GM18507 (cell line): Measurements from ENCODE around the gene ZNF821.

ENCODE experiments used
- DNase-seq: peaks from one replicate; pipeline ENCODE4 v3.0.0; 2011; ENCODE audit warnings: low read depth; ENCODE audit not compliant: insufficient read length; ENCODE audit errors: extremely low spot score
- FAIRE-seq: peaks from 2 replicates; lab custom pipeline; 2011; peaks lifted over from hg19 to GRCh38; lab: Jason Lieb, UNC

The ZNF821 gene

GRCh38 chr16:71904239-71904638, 20.3 kb upstream of the ZNF821 start:
- DNase-seq (no peak), FAIRE-seq (no peak)

DNA sequence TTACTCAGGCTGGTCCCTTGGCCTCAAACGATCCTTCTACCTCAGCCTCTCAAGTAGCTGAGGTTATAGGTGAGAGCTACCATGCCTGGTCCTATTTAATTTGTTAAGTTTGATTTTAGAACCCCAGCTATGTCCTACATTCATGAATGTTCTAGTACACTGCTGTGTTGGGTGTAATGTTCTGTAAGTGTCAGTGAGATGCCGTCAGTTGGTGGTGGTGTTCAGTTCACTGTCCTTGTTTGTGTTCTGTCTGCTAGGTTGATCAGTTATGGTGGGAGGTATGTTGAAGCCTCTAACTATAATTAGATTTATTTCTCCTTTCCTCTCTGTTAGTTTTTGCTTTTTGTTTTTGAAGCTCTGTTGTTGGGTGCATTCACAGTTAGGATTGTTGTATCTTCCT, 19.6 kb upstream of the ZNF821 start:
- DNase-seq (no peak), FAIRE-seq (no peak)

DNA sequence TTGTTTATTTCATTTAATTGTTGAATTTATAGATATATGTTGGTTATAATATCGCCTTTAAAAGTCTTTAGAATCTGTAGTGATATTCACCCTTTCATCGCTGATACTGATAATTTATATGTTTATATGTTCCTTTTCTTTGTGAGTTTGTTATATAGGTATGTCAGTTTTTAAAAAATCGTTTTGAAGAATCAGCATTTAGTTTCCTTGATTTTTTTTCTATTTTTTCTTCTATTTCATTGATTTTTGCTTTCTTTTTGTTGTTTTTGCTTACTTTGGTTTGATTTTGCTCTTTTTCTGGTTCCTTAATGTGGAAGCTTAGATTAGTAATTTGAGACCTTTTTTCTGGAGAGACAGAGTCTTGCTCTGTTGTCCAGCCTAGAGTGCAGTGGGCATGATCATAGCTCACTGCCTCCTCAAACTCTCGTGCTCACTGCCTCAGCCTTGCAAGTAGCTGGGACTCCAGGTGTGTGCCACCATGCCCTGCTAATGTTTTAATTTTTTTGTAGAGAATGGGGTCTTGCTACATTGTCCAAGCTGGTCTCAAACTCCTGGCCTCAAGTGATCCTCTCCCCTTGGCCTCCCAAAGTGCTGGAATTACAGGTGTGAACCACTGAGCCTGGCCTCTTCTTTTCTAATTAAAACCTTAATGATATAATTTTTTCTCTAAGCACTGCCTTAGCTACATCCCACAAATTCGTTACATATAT, 18.8 kb upstream of the ZNF821 start:
- no peak for DNase-seq
- FAIRE-seq = no peak

DNA sequence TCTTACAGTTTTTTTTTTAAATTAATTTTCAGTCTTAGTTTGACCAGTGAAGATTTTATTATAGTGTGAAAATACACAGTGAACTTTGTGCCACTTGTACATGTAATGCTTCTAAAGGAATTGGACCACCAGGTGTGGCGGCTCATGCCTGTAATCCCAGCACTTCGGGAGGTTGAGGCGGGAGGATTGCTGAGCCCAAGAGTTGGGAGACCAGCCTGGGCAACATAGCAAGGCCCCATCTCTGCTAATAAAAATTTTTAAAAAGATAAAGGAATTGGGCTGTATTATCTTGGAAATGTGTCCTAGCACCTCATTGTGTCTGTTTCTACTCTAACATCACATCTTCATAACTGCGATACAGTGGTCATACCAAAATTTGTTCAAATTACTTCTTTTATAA, 15.2 kb upstream of the ZNF821 start:
- FAIRE-seq (no peak), DNase-seq (no peak)

GRCh38 chr16:71896764-71897368, 12.9 kb upstream of the ZNF821 start:
- FAIRE-seq = no peak
- no peak for DNase-seq

- FAIRE-seq = no peak
- DNase-seq = no peak
Measured at GRCh38 chr16:71895679-71896365, 11.8 kb upstream of the ZNF821 start.

DNA sequence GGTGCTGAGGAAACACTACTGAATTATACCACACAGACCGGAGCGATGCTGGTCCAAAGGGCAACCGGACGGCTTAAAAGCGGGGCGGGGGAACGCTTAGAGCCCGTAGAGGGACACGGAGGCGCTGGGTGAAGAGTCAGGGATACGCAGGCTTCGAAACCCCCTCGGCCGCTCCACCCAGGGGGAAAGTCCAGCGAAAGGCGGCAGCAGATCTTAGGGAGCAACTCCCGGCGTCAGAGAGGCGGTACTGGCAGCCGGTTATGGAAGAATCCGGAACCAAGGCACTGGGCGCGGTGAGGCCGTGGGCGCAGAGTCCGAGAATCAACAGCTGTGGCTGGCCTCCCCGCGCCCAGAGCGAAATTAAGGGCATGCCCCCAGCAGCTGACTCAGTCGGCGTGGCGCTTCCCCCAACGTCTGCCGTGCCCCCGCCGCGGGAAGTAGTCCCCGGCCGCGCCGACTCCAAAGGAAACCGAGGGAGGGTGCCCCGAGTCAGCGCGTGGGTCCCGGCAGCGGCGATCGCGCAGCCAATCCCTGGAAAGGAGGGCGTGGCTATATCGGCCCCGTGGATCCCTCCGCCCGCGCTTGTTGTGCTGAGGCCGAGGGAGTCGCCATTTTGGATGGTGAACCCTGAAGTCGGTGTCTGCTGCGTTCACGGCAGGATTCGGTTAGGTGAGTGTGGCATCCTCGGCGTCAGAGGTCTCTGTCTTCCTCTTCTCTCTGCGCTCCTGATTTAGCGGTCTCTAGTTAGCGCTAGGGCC, 11.1 kb upstream of the ZNF821 start, which contains the start of gene IST1:
TSS of gene IST1 (plus strand) at position 611 of the 758 bp plus-strand sequence. CDS start 20,110 bp downstream, outside the sequence.
- FAIRE-seq (peak; percentile 89), DNase-seq (peak; percentile 95)

DNA sequence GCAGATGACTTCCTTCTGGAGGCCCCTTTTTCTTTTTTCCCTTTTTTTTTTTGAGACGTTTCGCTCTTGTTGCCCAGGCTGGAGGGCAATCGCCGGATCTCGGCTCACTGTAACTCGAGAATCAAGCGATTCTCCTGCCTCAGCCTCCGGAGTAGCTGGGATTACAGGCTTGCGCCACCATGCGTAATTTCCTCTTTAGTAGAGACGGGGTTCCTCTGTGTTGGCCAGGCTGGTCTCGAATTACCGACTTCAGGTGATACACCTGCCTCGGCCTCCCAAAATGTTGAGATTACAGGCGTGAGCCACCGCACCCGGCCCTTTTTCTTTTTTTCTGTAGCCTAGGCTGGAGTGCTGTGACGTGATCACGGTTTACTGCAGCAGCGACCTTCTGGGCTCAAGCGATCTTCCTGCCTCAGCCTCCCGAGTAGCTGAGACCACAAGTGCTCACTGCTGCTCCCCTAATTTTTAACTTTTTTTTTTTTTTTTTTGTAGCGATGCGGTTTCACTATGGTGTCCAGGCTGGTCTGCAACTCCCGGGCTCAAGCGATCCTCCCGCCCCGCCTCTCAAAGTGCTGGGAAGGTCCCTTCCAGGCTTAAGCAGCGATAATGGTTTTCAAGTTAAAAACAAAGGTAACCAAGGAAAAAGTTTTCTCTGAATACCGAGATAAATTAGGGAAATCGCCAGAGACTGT, 10.4 kb upstream of the ZNF821 start:
- DNase-seq (no peak), FAIRE-seq (peak; percentile 71)

- DNase-seq (no peak), FAIRE-seq (no peak)
Measured at GRCh38 chr16:71893888-71894228, 9.9 kb upstream of the ZNF821 start.

DNA sequence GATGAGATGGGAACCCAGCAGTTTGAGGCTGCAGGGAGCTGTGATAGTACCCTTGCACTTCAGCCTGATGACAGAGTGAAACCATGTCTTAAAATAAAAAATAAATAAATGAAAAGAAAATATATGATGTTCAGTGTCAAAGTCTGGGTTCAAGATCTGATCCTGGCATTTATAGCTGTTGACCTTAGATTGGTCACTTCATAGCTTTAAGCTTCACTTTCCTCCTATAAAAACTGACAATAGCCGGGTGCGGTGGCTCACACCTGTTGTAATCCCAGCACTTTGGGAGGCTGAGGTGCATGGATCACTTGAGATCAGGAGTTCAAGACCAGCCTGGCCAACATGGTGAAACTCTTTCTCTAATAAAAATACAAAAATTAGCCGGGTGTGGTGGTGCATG, 5.2 kb upstream of the ZNF821 start:
- no peak for FAIRE-seq
- no peak for DNase-seq

DNA sequence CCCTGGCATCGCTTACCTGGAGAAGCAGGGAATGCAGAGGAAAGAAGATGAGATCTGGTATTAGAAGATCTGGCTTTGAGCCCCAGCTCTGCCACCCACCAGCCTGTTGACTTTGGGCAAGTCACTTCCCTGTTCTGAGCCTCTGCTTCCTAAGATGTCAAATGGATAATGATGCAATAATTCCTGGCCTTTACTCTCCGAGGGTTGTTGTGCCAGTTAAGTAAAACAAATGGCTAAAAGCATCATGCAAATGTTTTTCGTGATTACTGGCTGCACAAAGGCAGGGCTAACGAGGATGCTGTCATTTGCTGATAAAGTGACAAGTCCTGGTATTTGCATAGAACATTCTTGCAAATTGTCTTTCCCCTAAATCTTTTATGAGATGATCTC, 1.3 kb upstream of the ZNF821 start:
- no peak for DNase-seq
- FAIRE-seq = no peak

GRCh38 chr16:71883168-71883848, 674 bp downstream of the ZNF821 start:
- no peak for FAIRE-seq
- no peak for DNase-seq

DNA sequence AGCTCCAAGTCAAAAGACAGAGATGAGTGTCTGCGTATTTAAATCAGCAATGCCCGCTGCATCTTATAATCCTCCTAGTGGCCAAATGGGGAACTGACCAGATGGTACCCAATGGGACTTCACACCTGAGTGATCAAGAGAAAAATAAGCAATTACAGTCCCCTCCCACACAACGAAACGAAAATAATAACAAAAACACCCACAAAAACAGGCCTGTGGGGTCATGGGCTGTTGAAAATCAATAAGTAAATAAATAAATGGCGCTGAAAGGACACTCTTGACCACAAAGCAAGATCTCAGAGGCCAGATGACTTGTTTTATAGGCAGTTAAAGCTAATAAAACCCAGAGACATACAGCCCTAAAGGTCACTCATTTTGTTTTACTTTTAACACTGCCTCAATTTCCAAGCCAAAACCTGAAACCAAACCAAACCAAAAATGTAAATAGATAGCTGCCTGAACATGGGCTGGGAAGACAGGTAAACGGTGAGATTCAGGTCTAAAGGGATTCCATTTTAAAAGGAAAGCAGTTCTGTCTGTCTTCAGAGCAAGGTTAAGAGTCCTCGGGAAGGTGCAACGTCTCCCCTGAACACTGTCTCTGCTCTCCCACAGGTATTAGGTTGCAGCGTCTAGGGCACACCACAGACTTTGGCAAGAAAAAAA, 1.3 kb downstream of the ZNF821 start:
- DNase-seq (no peak), FAIRE-seq (peak; percentile 89)

- no peak for FAIRE-seq
Measured at GRCh38 chr16:71880176-71880575, 3.8 kb downstream of the ZNF821 start.

GRCh38 chr16:71878911-71879310, 5.1 kb downstream of the ZNF821 start:
- DNase-seq (no peak), FAIRE-seq (no peak)

More at GRCh38 chr16:71880176-71880575, 3.8 kb downstream of the ZNF821 start:
- DNase-seq = no peak

GRCh38 chr16:71873199-71873598, 10.8 kb downstream of the ZNF821 start:
- DNase-seq (no peak), FAIRE-seq (no peak)

- FAIRE-seq (no peak), DNase-seq (no peak)
Measured at GRCh38 chr16:71870818-71871217, 13.2 kb downstream of the ZNF821 start.

GRCh38 chr16:71869089-71869488, 14.9 kb downstream of the ZNF821 start:
- FAIRE-seq = no peak

GRCh38 chr16:71867939-71868338, 16.0 kb downstream of the ZNF821 start:
- FAIRE-seq (no peak), DNase-seq (no peak)

More at GRCh38 chr16:71869089-71869488, 14.9 kb downstream of the ZNF821 start:
- DNase-seq = no peak
